Subcutaneous adipose tissue (tissue), 4 donors: ENCODE measurements around the gene DVL2. TPM values are rescaled to one million over a fixed set of nuclear protein-coding genes. Genes with fewer than 3 reads are reported as not detected.

ENCODE experiments used
- total RNA-seq, 4 donors: library from RNA; depleted of rRNA; stranded (reverse); fragments of >200 nt; gene quantifications; one replicate each; pipeline ENCODE4 v1.1.0, GENCODE V29; 2016
- TF ChIP-seq, protein P1 (sequence below): fragments of 450-650 bp; IDR thresholded peaks from one replicate; pipeline ENCODE4 v1.5.1; 2016; ENCODE audit warnings: low read depth, mild to moderate bottlenecking, control low read depth, antibody characterized with exemption, moderate library complexity

DVL2 gene
- total RNA-seq, 4 donors from 2014 or later: 23.5 to 36.5 (median 27.1) TPM

DNA sequence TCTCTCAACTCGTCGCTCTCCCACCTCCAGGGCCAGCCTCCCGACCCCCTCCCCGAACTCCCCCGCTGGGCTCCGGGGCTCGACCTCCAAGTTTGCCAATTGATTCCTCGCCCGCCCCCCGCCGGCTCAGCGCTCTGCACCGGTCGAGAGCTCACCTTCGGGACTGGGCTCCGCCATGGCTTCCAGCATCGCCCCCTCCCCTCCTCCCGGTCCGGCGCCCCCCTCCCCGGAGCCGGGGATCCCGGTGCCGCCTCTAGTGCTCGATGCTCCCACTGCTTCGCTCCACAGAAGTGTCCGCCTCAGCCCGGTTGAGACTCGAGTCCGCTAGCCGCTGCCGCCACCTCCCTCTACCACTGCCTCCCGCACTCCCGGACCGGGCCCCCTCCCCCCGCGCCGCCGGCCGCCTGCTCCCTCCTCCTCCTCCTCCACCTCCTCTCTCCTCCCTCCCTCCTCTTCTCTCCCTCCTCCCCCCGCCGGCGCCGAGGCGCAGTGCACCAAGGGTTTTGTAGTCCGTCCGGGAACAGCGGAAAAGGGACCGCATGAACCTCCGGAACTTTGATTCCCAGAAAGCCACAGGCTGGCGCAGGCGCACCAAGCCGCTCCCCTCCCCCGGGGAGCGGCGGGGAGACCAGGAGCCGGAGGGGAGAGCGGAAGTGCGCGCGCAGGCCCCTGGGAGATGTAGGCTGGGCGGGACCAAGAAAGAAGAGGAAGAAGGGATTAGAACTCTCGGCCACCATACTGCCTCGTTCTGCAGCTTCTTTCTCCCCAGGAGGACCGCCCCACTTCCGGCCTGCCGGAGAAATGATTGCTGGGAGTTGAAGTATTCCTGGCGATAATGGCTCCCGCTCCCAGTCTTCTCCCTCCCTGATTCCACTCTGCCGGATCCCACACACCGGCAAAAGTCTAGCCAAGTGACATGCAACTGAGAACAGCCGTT is 5.0 kb upstream of the DVL2 start, which contains the start of gene PHF23:
TSS of gene PHF23 (minus strand) at position 367 of the 937 bp plus-strand sequence. CDS start at position 189, 178 bp downstream.
- TF ChIP-seq, protein P1, sequence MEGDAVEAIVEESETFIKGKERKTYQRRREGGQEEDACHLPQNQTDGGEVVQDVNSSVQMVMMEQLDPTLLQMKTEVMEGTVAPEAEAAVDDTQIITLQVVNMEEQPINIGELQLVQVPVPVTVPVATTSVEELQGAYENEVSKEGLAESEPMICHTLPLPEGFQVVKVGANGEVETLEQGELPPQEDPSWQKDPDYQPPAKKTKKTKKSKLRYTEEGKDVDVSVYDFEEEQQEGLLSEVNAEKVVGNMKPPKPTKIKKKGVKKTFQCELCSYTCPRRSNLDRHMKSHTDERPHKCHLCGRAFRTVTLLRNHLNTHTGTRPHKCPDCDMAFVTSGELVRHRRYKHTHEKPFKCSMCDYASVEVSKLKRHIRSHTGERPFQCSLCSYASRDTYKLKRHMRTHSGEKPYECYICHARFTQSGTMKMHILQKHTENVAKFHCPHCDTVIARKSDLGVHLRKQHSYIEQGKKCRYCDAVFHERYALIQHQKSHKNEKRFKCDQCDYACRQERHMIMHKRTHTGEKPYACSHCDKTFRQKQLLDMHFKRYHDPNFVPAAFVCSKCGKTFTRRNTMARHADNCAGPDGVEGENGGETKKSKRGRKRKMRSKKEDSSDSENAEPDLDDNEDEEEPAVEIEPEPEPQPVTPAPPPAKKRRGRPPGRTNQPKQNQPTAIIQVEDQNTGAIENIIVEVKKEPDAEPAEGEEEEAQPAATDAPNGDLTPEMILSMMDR: no peak

DNA sequence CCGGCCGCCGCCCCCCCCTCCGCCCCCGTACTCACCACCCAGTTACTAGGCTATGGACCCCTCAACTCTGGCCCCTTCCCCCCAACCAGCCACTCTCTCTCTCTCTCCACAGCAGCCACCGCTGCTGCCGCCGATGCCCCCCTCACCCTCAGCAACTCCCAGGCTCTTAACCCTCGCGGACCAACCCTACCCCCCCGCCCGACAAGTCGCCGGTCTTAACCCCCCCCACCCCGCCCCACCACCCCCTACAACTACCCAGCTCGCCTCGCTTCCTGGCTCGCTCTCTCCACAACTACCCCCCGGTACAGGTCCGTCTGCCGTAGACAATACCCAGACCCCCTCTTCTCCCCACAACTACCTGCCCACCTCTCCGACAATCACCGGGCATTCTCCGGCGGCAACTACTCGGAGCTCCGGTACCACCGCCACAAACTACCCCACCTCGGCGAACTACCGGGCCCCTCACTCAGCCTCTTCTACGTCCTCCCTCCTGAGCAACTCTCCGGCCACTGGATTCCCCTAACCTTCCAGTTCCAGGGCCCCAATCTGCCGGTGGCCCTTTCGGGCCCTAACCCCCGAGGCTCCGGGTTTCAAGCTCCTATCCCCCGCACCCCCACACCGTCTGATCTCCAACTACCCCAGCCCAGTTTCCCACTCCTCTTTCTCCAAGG is 4.2 kb upstream of the DVL2 start:
- TF ChIP-seq, protein P1: no peak

DNA sequence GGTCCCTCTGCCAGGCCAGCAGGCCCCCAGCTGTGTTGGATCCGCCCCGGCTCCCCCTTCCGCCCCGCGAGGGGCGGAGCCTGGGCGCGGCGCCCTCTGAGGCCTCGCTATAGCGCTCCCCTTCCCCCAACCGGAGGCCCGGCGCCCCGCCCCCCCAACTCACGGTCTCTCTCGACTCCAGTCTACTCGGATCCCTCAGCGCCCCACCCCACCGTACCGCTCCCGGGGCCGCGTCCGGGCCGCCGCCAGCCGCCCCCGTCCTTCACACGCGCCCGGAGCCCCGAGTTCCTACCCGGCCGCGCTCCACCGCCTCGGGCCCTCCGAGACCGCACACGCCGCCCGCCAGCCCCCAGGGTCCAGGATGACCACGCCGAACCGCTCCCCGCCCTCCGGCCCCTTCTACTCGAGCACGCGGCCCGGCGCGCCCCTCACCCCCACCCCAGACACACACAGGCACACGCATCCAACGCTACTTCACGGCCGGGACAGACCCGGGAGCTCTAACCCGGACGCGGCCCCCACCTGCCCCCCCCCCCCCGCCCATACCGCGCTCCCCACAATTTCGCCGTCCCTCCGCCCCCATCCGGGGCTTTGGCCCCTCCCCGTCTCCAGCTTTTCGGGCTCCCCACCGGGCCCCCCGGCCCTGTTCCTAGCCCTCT is 3.6 kb upstream of the DVL2 start:
- TF ChIP-seq, protein P1: no peak

DNA sequence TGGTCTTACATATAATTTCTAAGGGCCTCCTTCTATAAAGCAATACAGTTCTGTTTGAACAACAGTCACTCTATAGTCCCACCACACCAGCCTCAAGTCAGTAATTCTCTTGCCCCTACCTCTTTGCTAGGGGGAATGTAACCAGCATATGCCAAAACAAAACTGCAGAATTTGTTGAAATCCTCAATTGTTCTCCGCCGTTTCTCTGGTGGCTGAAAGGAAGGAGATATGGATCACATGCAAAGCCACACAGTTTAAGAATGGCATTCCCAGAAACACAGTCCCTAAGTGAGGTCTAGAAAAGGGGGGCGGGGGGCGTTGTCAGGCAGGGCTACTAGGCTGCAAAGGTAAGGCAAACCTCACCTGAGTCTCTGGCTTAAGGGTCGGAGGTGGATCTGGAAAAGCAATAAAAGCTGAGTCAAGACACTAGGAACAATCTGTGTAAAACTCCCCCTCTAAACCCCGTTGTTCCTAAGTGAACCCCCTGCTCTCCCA is 3.0 kb upstream of the DVL2 start:
- TF ChIP-seq, protein P1: no peak

DNA sequence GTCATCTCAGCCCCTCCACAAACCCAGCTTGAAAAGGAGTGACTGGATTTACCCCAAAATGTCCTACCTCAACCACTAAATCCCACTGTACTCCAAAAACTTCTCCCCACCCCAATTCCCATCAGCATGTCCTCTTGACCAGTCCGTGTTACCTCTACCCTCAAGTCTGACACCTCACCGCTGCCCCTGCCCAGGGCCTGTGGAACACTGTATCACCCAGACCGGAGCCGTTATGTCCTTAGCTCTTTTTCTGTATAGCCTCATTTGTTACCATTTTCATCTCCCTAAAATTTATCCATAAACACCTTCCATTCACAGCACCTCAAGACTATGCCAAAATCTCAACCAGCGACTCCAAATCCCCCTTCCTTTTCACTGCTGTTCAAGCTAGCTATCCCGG is 2.5 kb upstream of the DVL2 start:
- TF ChIP-seq, protein P1: no peak

DNA sequence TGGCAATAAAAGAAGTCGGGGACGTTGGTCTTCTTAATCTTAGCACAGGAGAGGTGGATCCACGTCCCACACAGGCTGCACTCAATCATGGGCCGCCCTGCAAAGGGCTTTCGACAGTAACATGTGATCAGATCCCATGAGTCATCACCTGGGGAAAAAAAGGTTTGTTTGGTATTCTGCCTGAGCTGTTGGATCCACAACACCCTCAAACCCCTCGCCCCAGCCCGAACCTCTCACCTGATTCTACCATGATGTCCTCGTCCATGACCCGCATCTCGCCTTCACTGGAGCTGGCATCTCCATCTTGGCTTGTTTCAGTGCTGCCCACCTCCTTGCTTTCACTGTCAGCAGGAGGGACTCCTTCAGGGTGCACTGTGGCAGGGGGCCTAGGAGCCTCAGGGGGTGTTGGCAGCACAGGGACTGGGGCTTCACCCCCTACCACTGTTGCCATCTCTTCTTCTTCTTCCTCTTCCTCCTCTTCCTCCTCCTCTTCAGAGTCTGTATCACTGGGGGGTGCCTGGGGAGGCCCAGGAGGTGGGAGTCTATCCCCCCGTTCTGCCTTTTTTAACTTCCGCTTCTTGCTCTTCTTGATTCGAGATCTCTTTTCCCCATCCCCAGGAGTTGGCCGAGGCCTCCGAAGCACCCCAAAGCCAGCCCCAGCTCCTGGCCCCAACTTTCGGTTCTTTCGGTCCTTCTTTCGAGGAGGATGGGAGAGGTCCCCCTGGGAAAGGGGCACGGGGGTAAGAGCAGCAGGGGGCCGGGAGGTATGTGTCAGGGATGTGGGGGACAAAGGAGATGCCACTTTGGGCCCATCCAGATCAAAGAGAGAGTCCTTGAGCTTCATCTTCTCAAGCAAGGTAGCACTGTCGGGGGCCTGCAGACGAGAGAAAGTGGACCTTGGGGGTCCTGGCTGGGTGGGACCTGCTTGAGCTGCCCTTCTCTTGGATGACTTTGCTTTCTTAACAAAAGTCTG is 1.7 kb upstream of the DVL2 start:
- TF ChIP-seq, protein P1: no peak
